PC-9 (cell line): ENCODE results near the gene MMD. TPM values are rescaled to one million over a fixed set of nuclear protein-coding genes. Genes with fewer than 3 reads are reported as not detected.

Experiments used
- BruUV-seq: library from RNA; stranded (reverse); fragments of 400-500 nt; replicated peaks from 2 replicates; lab custom pipeline; 2021; lab: Mats Ljungman, UMichigan
- CTCF ChIA-PET: fragments of 300-600 bp; sonication (Branson Sonifier 250); formaldehyde crosslinking; loops from one replicate; lab custom pipeline; 2022; ENCODE audit warnings: antibody characterized with exemption; lab: Charles Lee
- POLR2A ChIA-PET: fragments of 300-600 bp; sonication (Branson Sonifier 250); formaldehyde crosslinking; loops from one replicate; lab custom pipeline; 2022; ENCODE audit warnings: antibody characterized with exemption; ENCODE audit not compliant: unreplicated experiment; lab: Charles Lee
- DNase-seq, 2 experiments: peaks; one replicate each; pipeline versions ENCODE4 v3.0.0 to v3.0.0-alpha.2; 2015 to 2022; ENCODE audit warnings: mixed read lengths in 1 of 2
- H2AFZ ChIP-seq: fragments of 200-600 bp; sonication (generic); 2 replicates; pipeline ENCODE4 v1.8.1; 2017; ENCODE audit warnings: antibody characterized with exemption
- H3F3A ChIP-seq: fragments of 200-600 bp; sonication (generic); 2 replicates; pipeline ENCODE4 v1.8.1; 2017; ENCODE audit warnings: antibody characterized with exemption, mild to moderate bottlenecking, low read depth; ENCODE audit not compliant: insufficient read depth
- H3K27ac ChIP-seq: fragments of 200-600 bp; sonication (generic); 2 replicates; pipeline ENCODE4 v1.6.1; 2016; ENCODE audit warnings: mixed run types
- H3K27me3 ChIP-seq: fragments of 200-600 bp; sonication (generic); 2 replicates; pipeline ENCODE4 v1.6.1; 2016; ENCODE audit warnings: low read depth, mixed run types; ENCODE audit not compliant: insufficient read depth
- H3K36me3 ChIP-seq: fragments of 200-600 bp; sonication (generic); 2 replicates; pipeline ENCODE4 v1.6.1; 2016; ENCODE audit warnings: low read depth, mixed run types
- H3K4me1 ChIP-seq: fragments of 200-600 bp; sonication (generic); replicated peaks from 2 replicates; pipeline ENCODE4 v1.6.1; 2016; ENCODE audit warnings: mixed run types; ENCODE audit not compliant: insufficient read depth
- H3K4me2 ChIP-seq: fragments of 200-600 bp; sonication (generic); 2 replicates; pipeline ENCODE4 v1.6.1; 2017; ENCODE audit warnings: mixed run types
- H3K4me3 ChIP-seq: fragments of 200-600 bp; sonication (generic); 2 replicates; pipeline ENCODE4 v1.6.1; 2016; ENCODE audit warnings: mixed run types
- H3K79me2 ChIP-seq: fragments of 200-600 bp; sonication (generic); 2 replicates; pipeline ENCODE4 v1.6.1; 2017; ENCODE audit warnings: low read depth, mixed run types
- H3K9me2 ChIP-seq: fragments of 200-600 bp; sonication (generic); 2 replicates; pipeline ENCODE4 v1.8.1; 2017; ENCODE audit warnings: mild to moderate bottlenecking; ENCODE audit not compliant: insufficient read depth
- H3K9me3 ChIP-seq: fragments of 200-600 bp; sonication (generic); 2 replicates; pipeline ENCODE4 v1.8.1; 2016; ENCODE audit warnings: low read depth; ENCODE audit not compliant: insufficient read depth
- H4K20me1 ChIP-seq: fragments of 200-600 bp; sonication (generic); 2 replicates; pipeline ENCODE4 v1.8.1; 2017; ENCODE audit not compliant: insufficient read depth
- CTCF ChIP-seq: fragments of 200-600 bp; sonication (generic); conservative IDR thresholded peaks from 2 replicates; pipeline ENCODE4 v1.6.1; 2017; ENCODE audit warnings: mixed run types, antibody characterized with exemption, mild to moderate bottlenecking, moderate library complexity
- EZH2 ChIP-seq: fragments of 200-600 bp; sonication (generic); IDR thresholded peaks from 2 replicates; pipeline ENCODE4 v1.8.0; 2017; ENCODE audit warnings: antibody characterized with exemption, low read depth
- intact Hi-C: fragments of 100-400 bp; cut with micrococcal nuclease; formaldehyde crosslinking; loops from one replicate; pipeline ENCODE4 v1.10.0; 2022; ENCODE audit not compliant: unreplicated experiment
- total RNA-seq: library from RNA; stranded (reverse); gene quantifications from 2 replicates; pipeline ENCODE4 v1.2.3, GENCODE V29; 2021

The MMD gene
- total RNA-seq, 1 experiment from 2014 or later, result 7.2 TPM

GRCh38 chr17:55416470-55417052, 5.1 kb downstream of the MMD start:
- H3F3A ChIP-seq, result no peaks in the 10 kb centered on the region
- no peak overlapping the region for H3K4me3 ChIP-seq
- peaks cover 17% of the 10 kb centered on the region; the same call in 1 of the 2 replicates for H3K79me2 ChIP-seq
- no peaks in the 10 kb centered on the region for H3K27me3 ChIP-seq
- peaks cover 6% of the 10 kb centered on the region; the same call in 1 of the 2 replicates for H3K4me1 ChIP-seq
- POLR2A ChIA-PET, result no interaction called here
- H3K9me3 ChIP-seq, result no peaks in the 10 kb centered on the region
- BruUV-seq, result no TSS peak
- no peaks in the 10 kb centered on the region for H4K20me1 ChIP-seq
- CTCF ChIA-PET, result no interaction called here
- H3K4me2 ChIP-seq, result no peak overlapping the region
- no peak overlapping the region for H2AFZ ChIP-seq
- intact Hi-C loops, result no loop called here
- H3K36me3 ChIP-seq, result no peaks in the 10 kb centered on the region
- DNase-seq, result no peak
- no peaks in the 10 kb centered on the region for H3K9me2 ChIP-seq
- no peak overlapping the region for H3K27ac ChIP-seq
- TF ChIP-seq CTCF (no peak), EZH2 (no peak)

- Histone ChIP-seq H3K27ac (no peak overlapping the region), H3K9me2 (no peaks in the 10 kb centered on the region), H3K9me3 (no peaks in the 10 kb centered on the region), H2AFZ (no peak overlapping the region), H3K79me2 (peaks cover 15% of the 10 kb centered on the region; the same call in 1 of the 2 replicates), H3F3A (no peaks in the 10 kb centered on the region), H3K4me3 (no peak overlapping the region), H3K36me3 (no peaks in the 10 kb centered on the region), H3K4me1 (peaks cover 6% of the 10 kb centered on the region; the same call in 1 of the 2 replicates), H3K4me2 (no peak overlapping the region), H4K20me1 (no peaks in the 10 kb centered on the region), H3K27me3 (no peaks in the 10 kb centered on the region)
- TF ChIP-seq EZH2 (no peak), CTCF (no peak)
- ChIA-PET POLR2A (no interaction called here), CTCF (no interaction called here)
- BruUV-seq, result no TSS peak
- no peak for DNase-seq
- intact Hi-C loops, result no loop called here
Observed at GRCh38 chr17:55416000-55416399, 5.6 kb downstream of the MMD start.

GRCh38 chr17:55414983-55415382, 6.7 kb downstream of the MMD start:
- Histone ChIP-seq H3K27me3 (no peaks in the 10 kb centered on the region), H3K9me3 (no peaks in the 10 kb centered on the region), H3K9me2 (no peaks in the 10 kb centered on the region), H2AFZ (no peak overlapping the region), H3K79me2 (peaks cover 6% of the 10 kb centered on the region; the same call in 1 of the 2 replicates), H3K4me2 (no peak overlapping the region), H3F3A (no peaks in the 10 kb centered on the region), H3K36me3 (peaks cover 9% of the 10 kb centered on the region), H3K4me1 (peaks cover 3% of the 10 kb centered on the region; the same call in 1 of the 2 replicates), H3K27ac (no peak overlapping the region), H4K20me1 (no peaks in the 10 kb centered on the region), H3K4me3 (no peak overlapping the region)
- BruUV-seq, result no TSS peak
- POLR2A ChIA-PET, result no interaction called here
- TF ChIP-seq EZH2 (no peak), CTCF (no peak)
- intact Hi-C loops, result no loop called here
- CTCF ChIA-PET, result interaction anchor here (0.5 kb wide), 1 partner anchor 166 kb away, joined by 4 read pairs; no protein-coding TSS in a partner anchor
- DNase-seq, result no peak
